ENCODE data around the gene CD14. TPM values are rescaled to one million over a fixed set of nuclear protein-coding genes. Genes with fewer than 3 reads are reported as not detected.

Gene CD14
- total RNA-seq, 1 experiment from 2014 or later: 0.13 TPM

GRCh38 chr5:140672455-140673186, 39.6 kb upstream of the CD14 start:
- no peaks in the 10 kb centered on the region for H3K79me1 ChIP-seq (ENCODE audit: insufficient read depth, low read depth, low read length, poor library complexity, severe bottlenecking)
- H3K9me3 Mint-ChIP-seq: no peaks in the 10 kb centered on the region
- H2BK12ac ChIP-seq (ENCODE audit: insufficient read length, low read depth, low read length): no peak overlapping the region
- no peak overlapping the region for H3K9ac ChIP-seq (ENCODE audit: extremely low read depth, insufficient read length, low read length)
- no peak overlapping the region for H3K4me2 ChIP-seq (ENCODE audit: insufficient read depth, insufficient read length, low read length)
- H2AFZ ChIP-seq (ENCODE audit: low read length): no peak overlapping the region
- peaks cover 0 to 6% of the 10 kb centered on the region in 2 experiments; a peak in 1 of 4 replicates for H3K4me1 Mint-ChIP-seq
- H3K23ac ChIP-seq (ENCODE audit: insufficient read length, low read depth, low read length): no peak overlapping the region
- no peak overlapping the region for H2BK5ac ChIP-seq (ENCODE audit: insufficient read length, low read length)
- no peak overlapping the region for H3K27ac Mint-ChIP-seq
- no peak overlapping the region for H3T11ph ChIP-seq (ENCODE audit: low read length)
- WGBS (ENCODE audit: extremely low coverage, insufficient read length, low lambda C conversion rate): no CpG with 5 or more reads among the region's 70 CpGs
- H2BK20ac ChIP-seq (ENCODE audit: low read depth, low read length, poor library complexity, severe bottlenecking): no peak overlapping the region
- H2BK15ac ChIP-seq (ENCODE audit: low read depth, low read length): no peak overlapping the region
- H3K18ac ChIP-seq (ENCODE audit: insufficient read length, low read depth, low read length): no peak overlapping the region
- no peak overlapping the region for H2BK120ac ChIP-seq (ENCODE audit: low read depth, low read length, poor library complexity, severe bottlenecking)
- no peak overlapping the region for H3K56ac ChIP-seq (ENCODE audit: insufficient read length, low read depth, low read length)
- no peaks in the 10 kb centered on the region for H3K9me3 ChIP-seq (ENCODE audit: control insufficient read depth, low read depth, low read length)
- H4K91ac ChIP-seq (ENCODE audit: insufficient read length, low read depth, low read length): no peak overlapping the region
- H3K27me3 ChIP-seq (ENCODE audit: insufficient read depth, low read length): no peaks in the 10 kb centered on the region
- no peaks in the 10 kb centered on the region for H3K4me1 ChIP-seq (ENCODE audit: insufficient read depth, low read length)
- H3K14ac ChIP-seq (ENCODE audit: insufficient read depth, low read length): no peak overlapping the region
- H3K36me3 Mint-ChIP-seq (ENCODE audit: insufficient read depth in 1 of 3, low read depth in 3 of 3): peaks cover 28 to 81% (median 55%) of the 10 kb centered on the region in 3 experiments
- H4K5ac ChIP-seq (ENCODE audit: insufficient read length, low read depth, low read length): no peak overlapping the region
- no peaks in the 10 kb centered on the region for H3K27me3 Mint-ChIP-seq (ENCODE audit: low read depth)
- no peak overlapping the region for H2AK5ac ChIP-seq (ENCODE audit: insufficient read length, low read length)
- no peaks in the 10 kb centered on the region for H3K23me2 ChIP-seq (ENCODE audit: insufficient read length, low read depth, low read length, poor library complexity, severe bottlenecking)
- H4K20me1 ChIP-seq (ENCODE audit: control insufficient read depth, insufficient read depth, insufficient read length): no peaks in the 10 kb centered on the region
- H3K4ac ChIP-seq (ENCODE audit: low read depth, low read length): no peak overlapping the region
- H3K27ac ChIP-seq (ENCODE audit: insufficient read length, low read depth, low read length): no peak overlapping the region
- no peak overlapping the region for H4K8ac ChIP-seq (replicated peaks; ENCODE audit: insufficient read length, low read depth, low read length)
- no peak overlapping the region for H3K4me3 Mint-ChIP-seq
- no peak for TF ChIP-seq CTCF (conservative IDR thresholded peaks at IDR 0.05)
- DNase-seq: peak; percentile 69
- H3K79me2 ChIP-seq (ENCODE audit: insufficient read depth, low read length): no peaks in the 10 kb centered on the region

All from H9 (cell line).